IMR-90 (cell line): ENCODE results near the gene RAD51D.

Source experiments
- BHLHE40 ChIP-seq: fragments of 150-350 bp; IDR thresholded peaks from 2 replicates; pipeline ENCODE4 v1.6.1; 2016; ENCODE audit warnings: mild to moderate bottlenecking, low read depth, low read length
- MXI1 ChIP-seq: IDR thresholded peaks from 2 replicates; pipeline ENCODE4 v1.6.1; 2012; ENCODE audit warnings: low read depth, mild to moderate bottlenecking, low read length, moderate library complexity, borderline replicate concordance
- POLR2A ChIP-seq: IDR thresholded peaks from 2 replicates; pipeline ENCODE4 v1.6.1; 2012; ENCODE audit warnings: mild to moderate bottlenecking, low read depth, low read length
- RCOR1 ChIP-seq: IDR thresholded peaks from 2 replicates; pipeline ENCODE4 v1.6.1; 2012; ENCODE audit warnings: mild to moderate bottlenecking, low read length, improper control_type of control experiment; ENCODE audit not compliant: insufficient replicate concordance
- TF ChIP-seq, protein P1 (sequence below): conservative IDR thresholded peaks from 2 replicates; pipeline ENCODE4 v1.5.1; 2012; ENCODE audit warnings: mild to moderate bottlenecking, low read depth, low read length, improper control_type of control experiment

DNA sequence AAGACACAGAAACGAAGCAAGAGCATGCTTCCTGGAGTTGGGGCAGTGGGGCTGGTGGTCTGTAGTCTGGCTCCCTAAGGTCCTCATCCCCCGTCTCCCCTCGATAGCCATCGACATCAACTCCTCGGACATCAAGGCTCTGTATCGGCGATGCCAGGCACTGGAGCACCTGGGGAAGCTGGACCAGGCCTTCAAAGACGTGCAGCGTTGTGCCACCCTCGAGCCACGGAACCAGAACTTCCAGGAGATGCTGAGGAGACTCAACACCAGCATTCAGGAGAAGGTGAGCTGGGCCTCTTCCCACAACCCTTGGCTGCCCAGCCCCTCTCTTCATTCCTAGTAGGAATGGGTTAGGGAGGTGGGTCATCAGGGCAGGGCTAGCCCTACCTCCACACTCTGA is 30.3 kb upstream of the RAD51D start:
- TF ChIP-seq RCOR1: no peak
- TF ChIP-seq, protein P1, sequence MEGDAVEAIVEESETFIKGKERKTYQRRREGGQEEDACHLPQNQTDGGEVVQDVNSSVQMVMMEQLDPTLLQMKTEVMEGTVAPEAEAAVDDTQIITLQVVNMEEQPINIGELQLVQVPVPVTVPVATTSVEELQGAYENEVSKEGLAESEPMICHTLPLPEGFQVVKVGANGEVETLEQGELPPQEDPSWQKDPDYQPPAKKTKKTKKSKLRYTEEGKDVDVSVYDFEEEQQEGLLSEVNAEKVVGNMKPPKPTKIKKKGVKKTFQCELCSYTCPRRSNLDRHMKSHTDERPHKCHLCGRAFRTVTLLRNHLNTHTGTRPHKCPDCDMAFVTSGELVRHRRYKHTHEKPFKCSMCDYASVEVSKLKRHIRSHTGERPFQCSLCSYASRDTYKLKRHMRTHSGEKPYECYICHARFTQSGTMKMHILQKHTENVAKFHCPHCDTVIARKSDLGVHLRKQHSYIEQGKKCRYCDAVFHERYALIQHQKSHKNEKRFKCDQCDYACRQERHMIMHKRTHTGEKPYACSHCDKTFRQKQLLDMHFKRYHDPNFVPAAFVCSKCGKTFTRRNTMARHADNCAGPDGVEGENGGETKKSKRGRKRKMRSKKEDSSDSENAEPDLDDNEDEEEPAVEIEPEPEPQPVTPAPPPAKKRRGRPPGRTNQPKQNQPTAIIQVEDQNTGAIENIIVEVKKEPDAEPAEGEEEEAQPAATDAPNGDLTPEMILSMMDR: no peak
- no peak for TF ChIP-seq POLR2A
- no peak for TF ChIP-seq MXI1
- no peak for TF ChIP-seq BHLHE40
